ENCODE data around the gene YEATS4. TPM values are rescaled to one million over a fixed set of nuclear protein-coding genes. Genes with fewer than 3 reads are reported as not detected.

The YEATS4 gene
- total RNA-seq, 1 experiment from 2014 or later: 37.1 TPM

DNA sequence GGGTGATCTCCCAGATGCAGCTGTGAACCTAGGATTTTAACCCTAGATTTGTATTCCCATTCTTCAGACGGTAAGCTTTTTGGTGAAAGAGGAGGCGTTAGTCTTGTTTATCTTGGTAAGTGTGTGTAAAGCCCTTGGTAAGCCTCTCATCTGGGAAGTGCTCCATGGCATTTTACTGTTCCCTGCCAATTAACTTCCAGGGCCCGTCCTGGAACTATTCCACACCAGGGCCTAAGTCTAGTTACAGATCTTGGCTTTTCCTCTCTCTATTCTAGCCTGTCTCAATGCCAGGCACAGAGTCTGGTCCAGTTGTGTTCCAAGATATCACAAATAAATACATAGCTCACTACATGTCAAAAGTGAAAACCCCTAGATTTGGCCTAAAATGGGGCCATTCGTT, 42.4 kb downstream of the YEATS4 start:
- CTCF ChIA-PET: interaction anchor here (1.1 kb wide), 1 partner anchor 169 kb away, joined by 4 read pairs; no protein-coding TSS in a partner anchor
- Mint-ChIP-seq H3K27ac (peak overlapping the region; percentile 76), H3K27me3 (ENCODE audit: low read depth) (no peaks in the 10 kb centered on the region), H3K9me3 (peaks cover 9% of the 10 kb centered on the region), H3K4me1 (no peaks in the 10 kb centered on the region; the same call in 1 of the 2 replicates), H3K4me3 (no peak overlapping the region), H3K36me3 (peaks cover 10% of the 10 kb centered on the region)
- ATAC-seq (no peak), DNase-seq (ENCODE audit: low spot score) (no peak)
- POLR2A ChIA-PET: no interaction called here
- TF ChIP-seq NR2C2 (CRISPR knock-in tag; IDR thresholded peaks at IDR 0.05) (no peak), MYBL2 (CRISPR knock-in tag; IDR thresholded peaks at IDR 0.05) (no peak), EMX1 (CRISPR knock-in tag; IDR thresholded peaks at IDR 0.05) (no peak), ATF3 (CRISPR knock-in tag; conservative IDR thresholded peaks at IDR 0.05) (no peak), ZNF121 (CRISPR knock-in tag; IDR thresholded peaks at IDR 0.05) (no peak), NFATC4 (CRISPR knock-in tag; IDR thresholded peaks at IDR 0.05) (no peak), FOXJ3 (CRISPR knock-in tag; IDR thresholded peaks at IDR 0.05; ENCODE audit: borderline replicate concordance) (no peak), TEAD4 (CRISPR knock-in tag; IDR thresholded peaks at IDR 0.05) (no peak), GTF2I (CRISPR knock-in tag; conservative IDR thresholded peaks at IDR 0.05) (no peak)

- Mint-ChIP-seq H3K9me3 (no peaks in the 10 kb centered on the region), H3K27me3 (ENCODE audit: low read depth) (no peaks in the 10 kb centered on the region), H3K4me1 (no peaks in the 10 kb centered on the region; the same call in 1 of the 2 replicates), H3K4me3 (no peak overlapping the region), H3K36me3 (no peaks in the 10 kb centered on the region; the same call in 1 of the 2 replicates), H3K27ac (no peak overlapping the region)
- POLR2A ChIA-PET: interaction anchor here (0.6 kb wide), 1 partner anchor 26 kb away, joined by 5 read pairs; no protein-coding TSS in a partner anchor
- TF ChIP-seq TP53 (CRISPR knock-in tag; IDR thresholded peaks at IDR 0.05): no peak
- no peak for TF ChIP-seq PRRX2 (CRISPR knock-in tag; IDR thresholded peaks at IDR 0.05)
- TF ChIP-seq RELA (CRISPR knock-in tag; IDR thresholded peaks at IDR 0.05; ENCODE audit: borderline replicate concordance): no peak
- TF ChIP-seq SP1 (CRISPR knock-in tag; conservative IDR thresholded peaks at IDR 0.05): no peak
- no peak for TF ChIP-seq E2F4 (CRISPR knock-in tag; IDR thresholded peaks at IDR 0.05; ENCODE audit: borderline replicate concordance, low read depth)
- TF ChIP-seq, protein P1, sequence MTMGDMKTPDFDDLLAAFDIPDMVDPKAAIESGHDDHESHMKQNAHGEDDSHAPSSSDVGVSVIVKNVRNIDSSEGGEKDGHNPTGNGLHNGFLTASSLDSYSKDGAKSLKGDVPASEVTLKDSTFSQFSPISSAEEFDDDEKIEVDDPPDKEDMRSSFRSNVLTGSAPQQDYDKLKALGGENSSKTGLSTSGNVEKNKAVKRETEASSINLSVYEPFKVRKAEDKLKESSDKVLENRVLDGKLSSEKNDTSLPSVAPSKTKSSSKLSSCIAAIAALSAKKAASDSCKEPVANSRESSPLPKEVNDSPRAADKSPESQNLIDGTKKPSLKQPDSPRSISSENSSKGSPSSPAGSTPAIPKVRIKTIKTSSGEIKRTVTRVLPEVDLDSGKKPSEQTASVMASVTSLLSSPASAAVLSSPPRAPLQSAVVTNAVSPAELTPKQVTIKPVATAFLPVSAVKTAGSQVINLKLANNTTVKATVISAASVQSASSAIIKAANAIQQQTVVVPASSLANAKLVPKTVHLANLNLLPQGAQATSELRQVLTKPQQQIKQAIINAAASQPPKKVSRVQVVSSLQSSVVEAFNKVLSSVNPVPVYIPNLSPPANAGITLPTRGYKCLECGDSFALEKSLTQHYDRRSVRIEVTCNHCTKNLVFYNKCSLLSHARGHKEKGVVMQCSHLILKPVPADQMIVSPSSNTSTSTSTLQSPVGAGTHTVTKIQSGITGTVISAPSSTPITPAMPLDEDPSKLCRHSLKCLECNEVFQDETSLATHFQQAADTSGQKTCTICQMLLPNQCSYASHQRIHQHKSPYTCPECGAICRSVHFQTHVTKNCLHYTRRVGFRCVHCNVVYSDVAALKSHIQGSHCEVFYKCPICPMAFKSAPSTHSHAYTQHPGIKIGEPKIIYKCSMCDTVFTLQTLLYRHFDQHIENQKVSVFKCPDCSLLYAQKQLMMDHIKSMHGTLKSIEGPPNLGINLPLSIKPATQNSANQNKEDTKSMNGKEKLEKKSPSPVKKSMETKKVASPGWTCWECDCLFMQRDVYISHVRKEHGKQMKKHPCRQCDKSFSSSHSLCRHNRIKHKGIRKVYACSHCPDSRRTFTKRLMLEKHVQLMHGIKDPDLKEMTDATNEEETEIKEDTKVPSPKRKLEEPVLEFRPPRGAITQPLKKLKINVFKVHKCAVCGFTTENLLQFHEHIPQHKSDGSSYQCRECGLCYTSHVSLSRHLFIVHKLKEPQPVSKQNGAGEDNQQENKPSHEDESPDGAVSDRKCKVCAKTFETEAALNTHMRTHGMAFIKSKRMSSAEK (CRISPR knock-in tag; IDR thresholded peaks at IDR 0.05; ENCODE audit: borderline replicate concordance): no peak
- no peak for TF ChIP-seq SOX15 (CRISPR knock-in tag; IDR thresholded peaks at IDR 0.05)
- no peak for TF ChIP-seq GTF2I (CRISPR knock-in tag; conservative IDR thresholded peaks at IDR 0.05)
- CTCF ChIA-PET: interaction anchor here (1.4 kb wide), 1 partner anchor 165 kb away, joined by 3 read pairs; no protein-coding TSS in a partner anchor
- DNase-seq (ENCODE audit: low spot score): no peak
- ATAC-seq: no peak
Observed at GRCh38 chr12:69404851-69405565, 45.5 kb downstream of the YEATS4 start.

DNA sequence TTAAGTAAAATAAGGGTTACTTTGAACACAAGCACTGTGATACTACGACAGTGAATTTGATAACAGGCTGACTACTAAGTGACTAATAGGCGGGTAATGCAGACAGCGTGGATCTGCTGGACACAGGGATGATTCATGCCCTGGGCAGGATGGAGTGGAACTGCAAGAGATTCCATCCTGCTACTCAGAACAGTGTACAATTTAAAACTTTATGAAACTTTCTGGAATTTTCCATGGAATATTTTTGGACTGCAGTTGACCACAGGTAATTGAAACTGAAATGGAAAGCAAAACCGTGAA, 46.0 kb downstream of the YEATS4 start:
- Mint-ChIP-seq H3K9me3 (no peaks in the 10 kb centered on the region), H3K4me1 (no peaks in the 10 kb centered on the region; the same call in 1 of the 2 replicates), H3K4me3 (no peak overlapping the region), H3K36me3 (no peaks in the 10 kb centered on the region; the same call in 1 of the 2 replicates), H3K27me3 (ENCODE audit: low read depth) (no peaks in the 10 kb centered on the region), H3K27ac (no peak overlapping the region)
- POLR2A ChIA-PET: no interaction called here
- CTCF ChIA-PET: no interaction called here
- ATAC-seq: no peak
- TF ChIP-seq FOXP1 (CRISPR knock-in tag; IDR thresholded peaks at IDR 0.05; ENCODE audit: borderline replicate concordance) (no peak), GABPB1 (CRISPR knock-in tag; IDR thresholded peaks at IDR 0.05) (no peak), ATF1 (CRISPR knock-in tag; IDR thresholded peaks at IDR 0.05) (no peak), ZNF416 (CRISPR knock-in tag; IDR thresholded peaks at IDR 0.05) (no peak), TP53 (CRISPR knock-in tag; IDR thresholded peaks at IDR 0.05) (no peak)
- TF ChIP-seq, protein P2, sequence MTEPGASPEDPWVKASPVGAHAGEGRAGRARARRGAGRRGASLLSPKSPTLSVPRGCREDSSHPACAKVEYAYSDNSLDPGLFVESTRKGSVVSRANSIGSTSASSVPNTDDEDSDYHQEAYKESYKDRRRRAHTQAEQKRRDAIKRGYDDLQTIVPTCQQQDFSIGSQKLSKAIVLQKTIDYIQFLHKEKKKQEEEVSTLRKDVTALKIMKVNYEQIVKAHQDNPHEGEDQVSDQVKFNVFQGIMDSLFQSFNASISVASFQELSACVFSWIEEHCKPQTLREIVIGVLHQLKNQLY (CRISPR knock-in tag; IDR thresholded peaks at IDR 0.05): no peak
- no peak for DNase-seq (ENCODE audit: low spot score)
